HepG2 (cell line): ENCODE results near the gene ARHGEF1. TPM values are rescaled to one million over a fixed set of nuclear protein-coding genes. Genes with fewer than 3 reads are reported as not detected.

Experiments used
- ATAC-seq: fragments of 200-7000 bp; cut with Tn5 transposase; 3 replicates; pipeline ENCODE4 v1.9.1; 2020; ENCODE audit warnings: mild to moderate bottlenecking, moderate library complexity
- BruUV-seq: library from RNA; stranded (reverse); fragments of 400-500 nt; replicated peaks from 2 replicates; lab custom pipeline; 2021; lab: Mats Ljungman, UMichigan
- CTCF ChIA-PET: fragments of 300-600 bp; formaldehyde crosslinking; extraction: SDS; loops from one replicate; lab custom pipeline; 2021; ENCODE audit warnings: low total read pairs, inconsistent platforms, low intra/inter-chr PET ratio; lab: Yijun Ruan, JAX
- POLR2A ChIA-PET: fragments of 350-600 bp; sonication (Branson Sonifier 250); formaldehyde crosslinking; loops from one replicate; lab custom pipeline; 2020; ENCODE audit warnings: antibody characterized with exemption, inconsistent platforms; lab: Yijun Ruan, JAX
- DNase-seq: peaks from one replicate; pipeline ENCODE4 v3.0.0-alpha.2; 2015; ENCODE audit warnings: low spot score
- FAIRE-seq: peaks from 3 replicates; lab custom pipeline; 2011; peaks lifted over from hg19 to GRCh38; lab: Jason Lieb, UNC
- H2AFZ ChIP-seq: one replicate; pipeline ENCODE4 v1.6.1; 2011; ENCODE audit warnings: low read length, inconsistent platforms
- H3K27ac ChIP-seq: fragments of 300-600 bp; 3 replicates; pipeline ENCODE4 v1.8.0; 2011; ENCODE audit warnings: mixed run types, mild to moderate bottlenecking, mixed read lengths, low read length, inconsistent platforms; ENCODE audit not compliant: insufficient read depth; ENCODE audit errors: extremely low read length
- H3K27me3 ChIP-seq, 2 experiments: fragments of 200-600 bp in 1 of 2; 2 replicates in 1 of 2; 3 replicates in 1 of 2; pipeline versions ENCODE4 v1.6.0 to v1.8.0; 2011; ENCODE audit warnings: low read length in 2 of 2, mild to moderate bottlenecking in 2 of 2, moderate library complexity in 2 of 2, inconsistent platforms in 1 of 2; ENCODE audit not compliant: insufficient read depth in 2 of 2, control insufficient read depth in 1 of 2
- H3K36me3 ChIP-seq, 2 experiments: fragments of 200-600 bp in 1 of 2; replicated peaks in 1 of 2; 2 replicates in 1 of 2; 3 replicates in 1 of 2; pipeline versions ENCODE4 v1.5.1 to v1.8.0; 2011; ENCODE audit warnings: low read length in 2 of 2, inconsistent platforms in 1 of 2; ENCODE audit not compliant: insufficient read depth in 2 of 2, control insufficient read depth in 1 of 2
- H3K4me1 ChIP-seq: 2 replicates; pipeline ENCODE4 v1.5.1; 2012; ENCODE audit warnings: low read length, inconsistent platforms; ENCODE audit not compliant: insufficient read depth
- H3K4me2 ChIP-seq: 2 replicates; pipeline ENCODE4 v1.6.0; 2011; ENCODE audit warnings: low read depth, low read length, inconsistent platforms
- H3K4me3 ChIP-seq, 3 experiments: fragments of 200-600 bp in 1 of 3; sonication (generic), shearing (Covaris generic) in 1 of 3; replicated peaks in 1 of 3; 2 replicates each; pipeline ENCODE4 v1.5.1; 2011 to 2016; ENCODE audit warnings: low read length in 3 of 3, inconsistent platforms in 2 of 3, low read depth in 2 of 3, mild to moderate bottlenecking in 2 of 3, control low read depth in 1 of 3, mixed read lengths in 1 of 3; ENCODE audit not compliant: insufficient read depth in 1 of 3
- H3K79me2 ChIP-seq: one replicate; pipeline ENCODE4 v1.6.1; 2011; ENCODE audit warnings: low read length, inconsistent platforms; ENCODE audit not compliant: insufficient read depth
- H3K9ac ChIP-seq: 2 replicates; pipeline ENCODE4 v1.6.0; 2011; ENCODE audit warnings: mild to moderate bottlenecking, low read depth, low read length, inconsistent platforms; ENCODE audit not compliant: insufficient read depth
- H3K9me3 ChIP-seq: 2 replicates; pipeline ENCODE4 v1.5.1; 2012; ENCODE audit warnings: mild to moderate bottlenecking, low read length
- H4K20me1 ChIP-seq: 2 replicates; pipeline ENCODE4 v1.6.0; 2011; ENCODE audit warnings: inconsistent platforms, mild to moderate bottlenecking, low read length, moderate library complexity; ENCODE audit not compliant: insufficient read depth
- ELF1 ChIP-seq: sonication (generic); formaldehyde crosslinking; IDR thresholded peaks from 2 replicates; pipeline ENCODE4 v1.4.0; 2020; ENCODE audit warnings: missing genetic modification reagents
- JUN ChIP-seq: sonication (generic); formaldehyde crosslinking; IDR thresholded peaks from 2 replicates; pipeline ENCODE4 v1.4.0; 2020; ENCODE audit warnings: mild to moderate bottlenecking, missing genetic modification reagents
- MYNN ChIP-seq: sonication (generic); formaldehyde crosslinking; IDR thresholded peaks from 2 replicates; pipeline ENCODE4 v1.4.0; 2020; ENCODE audit warnings: mild to moderate bottlenecking, low read depth, missing genetic modification reagents
- NFYC ChIP-seq: IDR thresholded peaks from 2 replicates; pipeline ENCODE4 v1.6.1; 2016; ENCODE audit warnings: missing genetic modification reagents, missing compliant biosample characterization
- NR2F6 ChIP-seq, 2 experiments: IDR thresholded peaks; 2 replicates each; pipeline ENCODE4 v1.6.1; 2016; ENCODE audit warnings: antibody characterized with exemption in 1 of 2, mild to moderate bottlenecking in 1 of 2
- PHF21A ChIP-seq: sonication (generic); formaldehyde crosslinking; IDR thresholded peaks from 2 replicates; pipeline ENCODE4 v1.5.0; 2020; ENCODE audit warnings: mild to moderate bottlenecking, missing genetic modification reagents
- TBP ChIP-seq: sonication (generic); formaldehyde crosslinking; IDR thresholded peaks from 2 replicates; pipeline ENCODE4 v1.5.0; 2020; ENCODE audit warnings: missing genetic modification reagents
- TEF ChIP-seq: sonication (generic); formaldehyde crosslinking; IDR thresholded peaks from 2 replicates; pipeline ENCODE4 v1.5.0; 2020; ENCODE audit warnings: missing genetic modification reagents
- TOE1 ChIP-seq: sonication (generic); formaldehyde crosslinking; IDR thresholded peaks from 2 replicates; pipeline ENCODE4 v1.4.0; 2020; ENCODE audit warnings: mild to moderate bottlenecking, missing genetic modification reagents
- ZFP82 ChIP-seq: sonication (generic); formaldehyde crosslinking; IDR thresholded peaks from 2 replicates; pipeline ENCODE4 v1.5.1; 2020; ENCODE audit warnings: mild to moderate bottlenecking, missing genetic modification reagents, borderline replicate concordance
- ZNF230 ChIP-seq: sonication (generic); formaldehyde crosslinking; IDR thresholded peaks from 2 replicates; pipeline ENCODE4 v1.4.0; 2020; ENCODE audit warnings: mild to moderate bottlenecking, missing genetic modification reagents
- ZNF451 ChIP-seq: sonication (generic); formaldehyde crosslinking; IDR thresholded peaks from 2 replicates; pipeline ENCODE4 v1.5.0; 2020; ENCODE audit warnings: mild to moderate bottlenecking, missing genetic modification reagents
- ZNF777 ChIP-seq: sonication (generic); formaldehyde crosslinking; IDR thresholded peaks from 2 replicates; pipeline ENCODE4 v1.4.0; 2020; ENCODE audit warnings: missing genetic modification reagents
- WGBS: methylation state at CpG from one replicate; pipeline ENCODE4 v1.1.6; 2017; ENCODE audit warnings: low lambda C conversion rate; 5-methylcytosine and 5-hydroxymethylcytosine counted together
- in situ Hi-C: cut with HindIII; loops from 2 replicates; pipeline ENCODE4 v1.10.0; 2017; ENCODE audit warnings: low pct_unique_long_range_greater_than_20kb; ENCODE audit not compliant: extremely low pct_ligation_motif_present
- intact Hi-C: fragments of 100-400 bp; cut with micrococcal nuclease; formaldehyde crosslinking; loops from one replicate; pipeline ENCODE4 v1.10.0; 2022; ENCODE audit not compliant: unreplicated experiment
- polyA plus RNA-seq, 8 experiments: library from polyadenylated mRNA; depleted of rRNA in 3 of 8; stranded (reverse) in 7 of 8; unstranded in 1 of 8; fragments of >200 nt; fragmentation: Illumina TruSeq in 4 of 8; extraction: Trizol in 4 of 8; gene quantifications; 2 replicates each; pipeline versions ENCODE4 v1.2.1 to v1.2.3, GENCODE V29; 2011 to 2016; ENCODE audit warnings: low read depth in 4 of 8, missing spikeins in 1 of 8, mixed read lengths in 1 of 8; ENCODE audit not compliant: insufficient read depth in 1 of 8
- total RNA-seq, 5 experiments: library from RNA; depleted of rRNA; stranded (reverse); fragments of >200 nt; fragmentation: Illumina TruSeq; extraction: Trizol; gene quantifications; 2 replicates each; pipeline ENCODE4 v1.2.3, GENCODE V29; 2016; ENCODE audit warnings: low read depth in 1 of 5
- TF ChIP-seq, protein P1 (sequence below): sonication (generic); formaldehyde crosslinking; conservative IDR thresholded peaks from 2 replicates; pipeline ENCODE4 v1.8.0; 2022; ENCODE audit warnings: low read depth, missing genetic modification reagents
- TF ChIP-seq, protein P2 (sequence below): sonication (generic); formaldehyde crosslinking; IDR thresholded peaks from 2 replicates; pipeline ENCODE4 v1.4.0; 2020; ENCODE audit warnings: missing genetic modification reagents

ARHGEF1 gene
- total and polyA plus RNA-seq, 2 of the 13 experiments (the other 11 are each of a cell fraction or from before 2014, with no cell fraction given), result 33.7 to 34.7 TPM

DNA sequence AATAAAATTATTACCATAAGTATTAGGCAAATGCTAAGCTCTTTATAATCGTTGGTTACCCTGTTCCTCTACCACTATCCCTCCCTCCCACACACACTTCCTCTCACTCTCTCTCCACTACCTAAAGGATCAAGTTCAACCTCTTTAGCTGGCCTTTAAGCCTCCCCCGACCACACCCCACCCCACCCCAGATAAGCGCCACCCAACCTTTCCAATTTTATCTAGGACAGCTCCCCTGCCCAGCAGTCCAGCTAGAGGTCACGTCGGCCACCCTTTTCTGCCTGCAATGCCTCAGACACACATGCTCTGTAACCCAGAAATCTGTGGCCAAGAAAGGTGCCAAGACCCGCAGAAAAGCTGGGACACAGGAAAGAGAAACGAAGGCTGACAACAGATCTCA lies 39.6 kb upstream of the ARHGEF1 start:
- no peak overlapping the region for H2AFZ ChIP-seq
- no peaks in the 10 kb centered on the region for H3K9me3 ChIP-seq
- WGBS, result 5% methylated on average over 7 of the region's 7 CpGs
- CTCF ChIA-PET, result no interaction called here
- H3K9ac ChIP-seq, result no peak overlapping the region
- H3K36me3 ChIP-seq, result no peaks in the 10 kb centered on the region
- FAIRE-seq (no peak), ATAC-seq (no peak), DNase-seq (no peak)
- BruUV-seq, result no TSS peak
- H3K27me3 ChIP-seq, result peaks cover 1 to 11% of the 10 kb centered on the region in 2 experiments; a peak in 3 of 5 replicates
- no peak for TF ChIP-seq NFYC (CRISPR knock-in tag)
- intact Hi-C loops (no loop called here), in situ Hi-C loops (no loop called here)
- H3K4me3 ChIP-seq, result no peak overlapping the region
- peaks cover 18% of the 10 kb centered on the region for H3K4me1 ChIP-seq
- H3K4me2 ChIP-seq, result no peak overlapping the region
- POLR2A ChIA-PET, result interaction anchor here (1.5 kb wide), 1 partner anchor 16 kb away, joined by 4 read pairs; no protein-coding TSS in a partner anchor
- H4K20me1 ChIP-seq, result no peaks in the 10 kb centered on the region
- H3K27ac ChIP-seq, result no peak overlapping the region
- H3K79me2 ChIP-seq, result no peaks in the 10 kb centered on the region

DNA sequence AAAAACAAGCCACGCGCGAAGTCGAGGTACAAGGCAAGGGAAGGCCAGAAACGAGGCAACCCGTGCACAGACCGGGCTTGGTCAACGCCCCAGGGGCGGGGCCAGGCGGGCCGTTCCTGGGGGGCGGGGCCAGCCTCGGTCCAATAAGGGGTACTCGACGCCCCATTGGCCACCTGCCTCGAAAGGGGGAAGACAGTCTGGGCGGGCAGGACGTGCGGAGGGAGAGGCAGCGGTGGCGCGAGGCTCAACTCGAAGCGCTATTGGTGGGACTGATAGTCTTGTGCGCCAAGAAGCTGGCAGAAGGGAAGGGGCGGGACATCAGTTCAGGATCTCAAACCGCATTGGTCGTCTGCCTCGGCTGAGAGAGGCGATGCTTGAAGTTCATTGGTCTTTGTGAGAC lies 38.4 kb upstream of the ARHGEF1 start, which contains the start of gene LYPD4:
LYPD4 (minus strand) TSS at position 83 of the 400 bp plus-strand sequence. CDS start 5,398 bp downstream, outside the sequence.
- WGBS, result 63% methylated on average over 30 of the region's 30 CpGs
- H3K79me2 ChIP-seq, result no peaks in the 10 kb centered on the region
- H3K4me1 ChIP-seq, result peaks cover 18% of the 10 kb centered on the region
- CTCF ChIA-PET, result no interaction called here
- in situ Hi-C loops, result no loop called here
- H4K20me1 ChIP-seq, result no peaks in the 10 kb centered on the region
- no peaks in the 10 kb centered on the region for H3K36me3 ChIP-seq
- ATAC-seq, result no peak
- intact Hi-C loops, result no loop called here
- FAIRE-seq, result no peak
- H3K27me3 ChIP-seq, result peaks cover 0 to 2% of the 10 kb centered on the region in 2 experiments; a peak in 2 of 5 replicates
- no TSS peak for BruUV-seq
- no peak within 1 kb of the TSS for H2AFZ ChIP-seq
- no peak within 1 kb of the TSS for H3K9ac ChIP-seq
- H3K9me3 ChIP-seq, result no peaks in the 10 kb centered on the region
- TF ChIP-seq ZNF777 (CRISPR knock-in tag) (no peak), ELF1 (no peak), TOE1 (CRISPR knock-in tag) (no peak), JUN (CRISPR knock-in tag) (no peak), MYNN (CRISPR knock-in tag) (no peak), PHF21A (CRISPR knock-in tag) (no peak), NR2F6 (IDR thresholded peaks at IDR 0.05) (no peak), NR2F6 (CRISPR knock-in tag; IDR thresholded peaks at IDR 0.05) (no peak), ZFP82 (CRISPR knock-in tag) (no peak), TEF (CRISPR knock-in tag) (no peak), ZNF230 (CRISPR knock-in tag) (no peak), ZNF451 (no peak), TBP (CRISPR knock-in tag) (no peak)
- TF ChIP-seq, protein P1, sequence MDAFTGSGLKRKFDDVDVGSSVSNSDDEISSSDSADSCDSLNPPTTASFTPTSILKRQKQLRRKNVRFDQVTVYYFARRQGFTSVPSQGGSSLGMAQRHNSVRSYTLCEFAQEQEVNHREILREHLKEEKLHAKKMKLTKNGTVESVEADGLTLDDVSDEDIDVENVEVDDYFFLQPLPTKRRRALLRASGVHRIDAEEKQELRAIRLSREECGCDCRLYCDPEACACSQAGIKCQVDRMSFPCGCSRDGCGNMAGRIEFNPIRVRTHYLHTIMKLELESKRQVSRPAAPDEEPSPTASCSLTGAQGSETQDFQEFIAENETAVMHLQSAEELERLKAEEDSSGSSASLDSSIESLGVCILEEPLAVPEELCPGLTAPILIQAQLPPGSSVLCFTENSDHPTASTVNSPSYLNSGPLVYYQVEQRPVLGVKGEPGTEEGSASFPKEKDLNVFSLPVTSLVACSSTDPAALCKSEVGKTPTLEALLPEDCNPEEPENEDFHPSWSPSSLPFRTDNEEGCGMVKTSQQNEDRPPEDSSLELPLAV (CRISPR knock-in tag), result no peak
- TF ChIP-seq, protein P2, sequence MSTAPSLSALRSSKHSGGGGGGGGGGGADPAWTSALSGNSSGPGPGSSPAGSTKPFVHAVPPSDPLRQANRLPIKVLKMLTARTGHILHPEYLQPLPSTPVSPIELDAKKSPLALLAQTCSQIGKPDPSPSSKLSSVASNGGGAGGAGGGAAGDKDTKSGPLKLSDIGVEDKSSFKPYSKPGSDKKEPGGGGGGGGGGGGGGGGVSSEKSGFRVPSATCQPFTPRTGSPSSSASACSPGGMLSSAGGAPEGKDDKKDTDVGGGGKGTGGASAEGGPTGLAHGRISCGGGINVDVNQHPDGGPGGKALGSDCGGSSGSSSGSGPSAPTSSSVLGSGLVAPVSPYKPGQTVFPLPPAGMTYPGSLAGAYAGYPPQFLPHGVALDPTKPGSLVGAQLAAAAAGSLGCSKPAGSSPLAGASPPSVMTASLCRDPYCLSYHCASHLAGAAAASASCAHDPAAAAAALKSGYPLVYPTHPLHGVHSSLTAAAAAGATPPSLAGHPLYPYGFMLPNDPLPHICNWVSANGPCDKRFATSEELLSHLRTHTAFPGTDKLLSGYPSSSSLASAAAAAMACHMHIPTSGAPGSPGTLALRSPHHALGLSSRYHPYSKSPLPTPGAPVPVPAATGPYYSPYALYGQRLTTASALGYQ, result no peak
- DNase-seq, result no peak
- no peak within 1 kb of the TSS for H3K4me3 ChIP-seq
- H3K27ac ChIP-seq, result no peak within 1 kb of the TSS
- POLR2A ChIA-PET, result interaction anchor here (1.5 kb wide), 1 partner anchor 15 kb away, joined by 4 read pairs; no protein-coding TSS in a partner anchor
- no peak within 1 kb of the TSS for H3K4me2 ChIP-seq
